Stromal cell of bone marrow (primary cell): ENCODE data around the gene G3BP1.
"Not testable (repeated sequence)": the region's sequence is repeated elsewhere in the genome, so short reads cannot be mapped to it uniquely, and the experiment has no call there.

Experiments
- DNase-seq: peaks from one replicate; pipeline ENCODE4 v3.0.0-alpha.2; 2012; ENCODE audit warnings: low read depth

The G3BP1 gene

DNA sequence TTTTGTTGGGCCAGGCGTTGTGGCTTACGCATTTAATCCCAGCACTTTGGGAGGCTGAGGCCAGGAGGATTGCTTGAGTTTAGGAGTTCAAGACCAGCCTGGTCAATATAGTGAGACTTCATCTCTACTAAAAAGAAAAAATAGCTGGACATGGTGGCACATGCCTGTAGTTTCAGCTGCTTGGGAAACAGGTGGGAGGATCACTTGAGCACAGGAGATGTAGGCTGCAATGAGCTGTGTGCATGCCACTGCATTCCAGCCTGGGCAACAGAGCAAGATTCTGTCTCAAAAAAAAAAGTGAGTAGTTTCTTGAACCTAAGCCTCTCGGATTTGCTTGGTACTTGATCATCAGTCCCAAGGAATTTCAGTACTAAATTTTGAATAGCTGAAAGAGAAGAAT lies 26.9 kb downstream of the G3BP1 start:
- DNase-seq: no peak

DNA sequence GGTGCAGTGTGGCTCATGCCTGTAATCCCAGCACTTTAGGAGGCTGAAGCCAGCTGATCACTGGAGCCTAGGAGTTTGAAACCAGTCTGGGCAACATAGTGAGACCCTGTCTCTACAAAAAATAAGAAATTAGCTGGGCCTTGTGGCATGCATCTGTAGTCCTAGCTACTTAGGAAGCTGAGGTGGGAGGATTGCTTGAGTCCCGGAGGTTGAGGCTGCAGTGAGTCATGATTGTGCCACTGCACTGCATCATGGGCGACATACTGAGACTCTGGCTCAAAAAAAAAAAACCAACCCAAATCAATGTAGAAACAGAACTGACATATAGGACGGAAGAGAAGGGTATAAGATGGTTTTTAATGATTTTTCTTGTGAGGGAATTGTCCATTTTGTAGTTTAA lies 27.7 kb downstream of the G3BP1 start:
- no peak for DNase-seq

DNA sequence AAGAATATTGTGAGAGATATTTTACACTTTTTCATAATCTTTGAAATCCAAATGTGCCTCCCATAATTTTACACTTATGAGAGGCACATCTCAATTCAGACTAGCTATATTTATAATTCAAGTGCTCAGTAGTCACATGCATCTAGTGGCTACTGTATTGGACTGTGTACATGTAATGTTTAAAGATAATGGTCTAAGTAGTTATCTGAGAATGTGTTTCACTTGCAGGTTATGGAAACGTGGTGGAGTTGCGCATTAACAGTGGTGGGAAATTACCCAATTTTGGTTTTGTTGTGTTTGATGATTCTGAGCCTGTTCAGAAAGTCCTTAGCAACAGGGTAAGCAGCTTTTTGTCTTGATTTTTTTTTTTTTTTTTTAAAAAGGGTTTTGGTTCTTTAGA lies 28.8 kb downstream of the G3BP1 start:
- no peak for DNase-seq

DNA sequence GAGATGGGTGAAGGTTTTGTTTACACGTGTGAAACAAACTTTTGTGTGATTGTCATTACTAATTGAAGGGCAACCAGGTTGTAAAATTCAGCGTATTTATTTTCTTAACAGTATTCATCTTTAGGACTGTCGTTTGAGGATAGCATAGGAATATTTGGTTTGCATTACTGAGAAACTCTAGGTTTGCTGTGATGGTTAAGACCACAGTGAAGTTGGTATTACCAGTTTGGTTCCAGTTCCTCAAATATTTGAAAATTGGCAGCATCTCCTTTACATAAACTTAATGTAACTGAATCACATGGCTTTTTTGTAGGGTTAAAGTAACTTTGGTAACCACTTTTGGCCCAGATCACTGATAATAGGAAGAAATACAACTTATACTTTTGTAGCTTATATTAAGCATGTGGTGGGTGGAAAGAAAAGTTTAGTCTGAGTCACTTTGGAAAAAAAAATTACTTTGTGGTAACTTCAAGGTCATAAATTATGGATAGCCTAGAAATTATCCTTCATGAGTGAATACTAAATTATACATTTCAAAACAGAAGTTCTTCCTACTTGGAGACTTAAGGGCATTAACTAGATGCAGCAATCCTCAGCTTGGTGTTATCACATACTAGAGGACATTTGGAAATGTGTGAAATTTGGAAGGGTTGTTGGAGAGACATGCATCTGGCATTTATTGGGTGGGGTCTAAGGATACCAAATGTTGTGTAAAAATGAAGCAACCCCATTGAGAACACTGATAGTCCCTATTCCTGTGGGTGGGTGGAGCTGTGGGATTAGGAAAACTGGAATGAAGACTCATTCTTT lies 33.9 kb downstream of the G3BP1 start:
- DNase-seq: peak; percentile 57

DNA sequence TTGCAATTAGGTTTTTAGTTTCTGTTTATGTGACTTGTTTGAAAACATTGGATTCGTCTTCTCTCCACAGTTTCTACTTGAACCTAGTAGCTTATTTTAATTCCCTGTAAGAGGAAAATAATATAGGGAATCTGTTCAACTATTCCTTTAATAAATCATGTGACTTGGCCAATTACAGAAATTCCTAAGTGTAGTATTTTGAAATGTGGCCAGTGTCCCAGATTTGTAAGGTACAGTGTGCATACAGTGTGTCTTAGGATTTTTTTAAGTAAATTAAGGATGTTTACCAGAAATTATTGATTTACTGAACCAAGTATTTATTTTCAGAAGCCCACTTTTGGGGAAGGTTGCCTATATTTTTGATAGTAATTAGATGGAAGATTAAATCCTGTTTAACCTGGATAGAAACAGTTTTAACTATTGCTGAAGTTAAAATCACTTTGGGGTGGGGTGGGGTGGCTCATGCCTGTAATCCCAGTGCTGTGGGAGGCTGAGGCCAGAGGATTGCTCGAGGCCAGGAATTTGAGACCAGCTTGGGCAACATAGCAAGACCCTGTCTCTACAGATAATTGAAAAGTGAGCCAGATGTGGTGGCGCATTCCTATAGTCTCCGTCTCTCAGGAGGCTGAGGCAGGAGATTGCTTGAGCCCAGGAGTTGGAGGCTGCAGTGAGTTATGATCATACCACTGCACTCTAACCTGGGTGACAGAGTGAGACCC lies 36.9 kb downstream of the G3BP1 start:
- no peak for DNase-seq

DNA sequence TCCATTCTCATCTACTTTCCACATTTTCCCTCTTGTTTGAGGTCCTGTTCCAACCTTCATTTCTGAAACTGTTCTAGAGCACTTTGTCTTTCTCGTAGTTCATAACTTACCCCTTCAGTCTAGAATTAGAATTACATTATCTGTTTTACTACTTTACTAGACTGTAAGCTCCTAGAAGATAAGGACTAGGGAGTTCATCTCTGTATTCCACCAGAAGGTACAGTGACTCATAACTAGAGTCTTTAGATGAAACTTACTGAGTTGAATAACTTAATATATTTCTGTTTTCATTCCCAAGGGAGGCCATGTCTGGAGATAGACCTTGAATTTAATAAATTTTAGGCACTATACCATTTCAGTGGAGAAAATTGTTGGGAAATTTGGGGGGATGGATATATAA lies 38.7 kb downstream of the G3BP1 start:
- DNase-seq: no peak

DNA sequence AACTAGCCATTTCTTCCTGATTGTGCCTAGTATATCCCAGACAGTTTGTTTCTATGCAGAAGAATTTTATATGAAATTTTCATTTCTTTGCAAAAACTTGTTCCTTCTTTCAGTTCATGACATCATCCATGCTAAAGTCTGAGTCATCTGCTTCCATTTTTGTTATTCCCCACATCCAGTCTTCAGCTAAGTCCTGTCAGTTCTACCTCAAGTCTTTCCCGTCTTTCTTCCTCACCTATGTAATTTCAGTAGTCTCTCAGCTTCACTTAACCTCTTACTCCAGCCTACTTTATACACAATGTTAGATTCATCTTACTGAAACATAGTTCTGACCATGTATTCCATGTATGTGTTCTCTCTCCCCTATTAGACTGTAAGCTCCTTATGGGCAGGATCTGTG lies 39.1 kb downstream of the G3BP1 start:
- DNase-seq: no peak

DNA sequence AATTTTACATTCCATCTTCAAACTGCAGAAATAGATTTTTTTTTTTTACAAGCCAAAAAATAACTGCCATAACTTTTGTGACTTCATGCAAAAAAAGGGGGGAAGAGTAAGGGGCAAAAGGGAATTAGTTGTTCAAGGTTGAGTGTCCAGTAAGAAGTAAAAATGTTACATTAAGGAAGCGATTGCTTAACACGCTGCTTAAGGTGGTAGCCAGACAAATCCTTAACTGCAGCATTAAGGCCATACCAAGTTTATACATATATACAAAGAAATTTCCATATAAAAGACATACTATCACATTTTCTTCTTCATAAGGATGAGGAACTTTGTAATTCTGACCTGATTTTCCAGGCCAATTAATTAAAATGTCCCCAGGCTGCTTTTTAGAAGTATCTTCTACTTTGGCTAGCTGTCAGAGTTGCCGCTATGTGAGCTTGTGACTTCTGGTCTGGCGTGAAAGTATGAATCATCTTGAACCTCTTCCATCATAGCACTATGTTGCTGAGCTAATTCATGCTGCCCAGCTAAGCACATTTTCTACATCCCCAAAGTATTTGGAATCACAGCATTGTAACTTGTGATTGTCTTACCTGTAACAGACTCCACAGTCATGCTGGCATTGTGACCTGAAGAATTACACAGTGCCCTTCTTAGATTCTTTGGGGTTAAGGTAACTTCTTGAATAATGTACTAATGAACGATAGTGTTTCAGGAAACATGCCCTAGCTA lies 40.0 kb downstream of the G3BP1 start:
- peak; percentile 41 for DNase-seq

DNA sequence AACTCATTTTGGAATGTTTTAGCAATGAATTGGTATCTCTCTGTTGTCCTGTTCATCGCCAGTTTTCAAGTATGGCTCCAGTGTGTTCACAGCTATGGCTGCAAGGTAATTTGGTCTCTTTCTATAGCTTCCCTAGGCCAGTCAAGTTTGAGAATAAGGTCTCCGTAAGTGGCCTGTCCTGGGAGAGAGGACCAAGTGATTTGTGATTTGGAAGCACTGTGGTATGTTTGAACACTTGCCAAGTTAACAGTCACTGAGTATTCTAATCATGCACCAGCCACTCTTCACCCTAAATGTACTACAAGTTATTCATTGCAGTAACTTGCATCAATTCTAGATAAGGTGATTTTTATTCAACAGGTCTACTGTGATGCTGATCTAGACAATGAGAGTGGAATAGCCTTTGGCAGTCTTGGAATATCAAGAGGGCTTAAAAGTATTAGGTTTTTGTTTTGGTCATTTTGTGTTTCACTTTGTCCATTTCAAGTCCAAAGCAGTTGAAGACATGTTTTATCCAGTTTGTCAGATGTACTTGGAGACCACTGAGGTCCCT lies 41.1 kb downstream of the G3BP1 start:
- no peak for DNase-seq

DNA sequence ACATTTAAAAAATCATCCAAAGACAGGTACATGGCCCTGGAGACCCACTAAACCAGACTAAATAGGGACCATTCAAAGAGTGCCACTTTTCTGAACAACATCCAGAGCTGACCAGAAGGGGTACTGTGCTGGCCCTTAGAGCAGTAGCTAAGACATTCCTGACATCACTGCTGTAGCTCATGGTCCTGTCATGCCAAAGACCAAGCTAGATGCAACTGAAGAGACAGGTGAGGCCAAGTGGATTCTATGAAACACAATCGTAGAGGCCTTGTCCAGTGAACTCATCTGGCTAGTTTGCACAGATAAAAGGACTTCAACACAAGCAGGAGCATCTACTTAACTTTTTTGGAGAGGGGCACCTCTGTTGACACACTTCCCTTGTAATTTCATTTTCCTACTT lies 43.3 kb downstream of the G3BP1 start:
- DNase-seq: no peak

DNA sequence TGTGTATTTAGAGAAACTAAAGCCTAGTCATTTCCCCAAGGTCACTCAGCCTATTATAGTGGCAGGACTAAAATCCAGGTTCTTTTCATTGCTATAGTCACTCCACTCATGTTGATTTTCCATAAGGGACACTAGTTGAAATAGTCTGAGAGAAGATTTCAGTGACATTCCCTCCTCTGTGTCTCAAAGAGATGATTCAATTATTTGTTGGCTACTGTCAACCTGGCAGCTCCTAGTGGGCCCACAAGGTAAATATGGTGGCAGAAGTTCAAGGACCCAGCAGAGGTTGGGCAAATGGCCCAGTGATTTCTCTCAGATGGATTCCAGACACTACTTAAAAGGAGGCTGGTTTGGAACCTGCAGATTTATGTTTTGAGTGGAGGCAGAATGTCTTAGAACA lies 48.1 kb downstream of the G3BP1 start:
- DNase-seq: no peak

DNA sequence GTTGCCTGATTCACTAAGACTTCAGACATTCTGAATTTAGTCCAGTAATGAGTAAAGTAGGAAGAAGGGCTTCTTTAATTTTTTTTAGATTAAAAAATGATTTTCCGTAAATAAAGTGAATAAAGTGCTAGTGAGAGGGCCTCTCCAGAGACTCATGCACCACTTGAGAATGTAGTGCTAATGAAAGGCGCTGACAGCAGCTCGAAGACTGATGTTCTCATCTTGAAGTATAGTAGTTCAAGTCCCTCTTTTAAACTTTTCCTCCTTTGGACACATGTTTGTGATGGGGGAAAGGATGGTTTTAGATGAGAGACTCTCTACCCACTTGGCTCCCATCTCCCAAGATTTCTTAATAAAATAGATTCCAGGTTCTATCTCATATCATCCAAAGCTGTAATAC lies 48.5 kb downstream of the G3BP1 start:
- DNase-seq: no peak

DNA sequence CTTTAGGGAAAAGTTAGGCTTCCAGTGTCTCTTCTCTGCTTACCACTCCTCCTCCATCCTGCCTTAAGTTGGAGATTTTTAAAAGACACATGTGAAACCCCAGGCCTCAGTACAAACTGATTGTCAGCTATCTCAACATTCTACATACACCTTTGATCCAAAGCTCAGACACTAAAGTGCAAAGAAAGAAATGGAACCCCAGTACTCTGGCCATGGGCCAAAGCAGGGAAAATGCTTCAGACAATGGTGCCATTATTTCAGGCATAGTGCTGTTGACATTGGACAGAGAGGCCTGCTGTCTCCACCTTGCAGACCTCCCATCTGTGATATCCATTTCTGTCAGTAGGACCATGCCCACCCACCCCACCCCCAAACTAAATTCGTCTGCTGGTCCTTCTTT lies 49.1 kb downstream of the G3BP1 start:
- DNase-seq: no peak

DNA sequence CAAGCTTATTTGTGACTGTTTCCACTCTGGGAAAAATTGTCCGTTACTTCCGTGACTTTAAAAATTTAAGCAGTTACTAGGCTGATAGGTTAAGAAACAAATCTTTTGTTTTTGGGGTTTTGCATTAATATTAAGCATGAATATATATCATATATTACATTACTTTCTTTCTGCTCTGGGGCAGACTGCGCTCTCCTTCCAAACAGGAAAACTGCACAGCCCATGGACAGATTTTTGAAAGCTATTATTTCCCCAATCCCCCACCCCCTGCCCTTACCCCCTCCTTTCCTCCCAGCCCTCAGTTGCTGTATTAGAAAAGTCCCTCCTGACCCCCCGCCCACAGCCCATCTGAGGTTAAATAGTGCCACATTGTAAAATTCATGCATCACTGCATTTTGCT lies 50.4 kb downstream of the G3BP1 start:
- DNase-seq: no peak

DNA sequence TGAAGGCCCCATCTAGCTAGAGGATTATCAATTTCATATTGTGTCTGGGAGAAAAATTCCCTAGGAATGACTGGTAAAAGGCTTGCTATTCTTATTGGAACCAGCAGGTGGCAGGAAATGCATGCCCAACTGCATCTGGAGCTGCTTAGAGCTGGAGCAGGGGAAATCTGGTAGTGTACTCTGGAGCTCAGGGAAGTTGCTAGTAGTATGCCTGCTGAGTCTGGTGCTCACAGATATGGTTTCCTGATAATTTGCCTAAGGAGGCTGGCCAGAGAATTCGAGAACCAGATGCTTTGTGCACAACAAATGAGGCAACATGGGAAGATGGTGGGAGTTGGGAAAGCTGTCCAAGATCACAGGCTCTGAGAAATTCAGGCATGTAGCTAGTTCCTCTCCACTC lies 53.7 kb downstream of the G3BP1 start:
- peak; percentile 51 for DNase-seq

DNA sequence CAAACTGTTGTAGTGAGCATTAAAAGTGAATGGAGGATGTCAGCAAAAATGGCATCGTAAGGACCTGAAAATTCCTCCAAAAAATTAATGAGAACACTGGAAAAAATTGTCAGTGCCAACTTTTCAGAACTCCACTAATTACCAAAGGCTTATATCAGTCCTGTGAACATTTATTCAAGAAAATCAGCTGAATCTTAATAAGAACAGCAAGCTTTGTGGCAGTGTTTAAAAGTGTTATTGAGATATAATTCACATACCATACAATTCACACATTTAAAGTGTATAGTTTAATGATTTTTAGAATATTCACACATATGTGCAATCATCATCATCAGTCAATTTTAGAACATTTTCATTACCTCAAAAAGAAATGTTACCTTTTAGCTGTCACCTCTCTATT lies 57.6 kb downstream of the G3BP1 start:
- no peak for DNase-seq

DNA sequence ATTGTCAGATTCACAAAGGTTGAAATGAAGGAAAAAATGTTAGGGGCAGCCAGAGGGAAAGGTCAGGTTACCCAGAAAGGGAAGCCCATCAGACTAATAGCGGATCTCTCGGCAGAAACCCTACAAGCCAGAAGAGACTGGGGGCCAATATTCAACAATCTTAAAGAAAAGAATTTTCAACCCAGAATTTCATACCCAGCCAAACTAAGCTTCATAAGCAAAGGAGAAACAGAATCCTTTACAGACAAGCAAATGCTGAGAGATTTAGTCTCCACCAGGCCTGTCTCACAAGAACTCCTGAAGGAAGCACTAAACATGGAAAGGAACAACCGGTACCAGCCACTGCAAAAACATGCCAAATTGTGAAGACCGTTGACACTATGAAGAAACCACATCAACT lies 61.1 kb downstream of the G3BP1 start:
- DNase-seq: not testable (repeated sequence)

DNA sequence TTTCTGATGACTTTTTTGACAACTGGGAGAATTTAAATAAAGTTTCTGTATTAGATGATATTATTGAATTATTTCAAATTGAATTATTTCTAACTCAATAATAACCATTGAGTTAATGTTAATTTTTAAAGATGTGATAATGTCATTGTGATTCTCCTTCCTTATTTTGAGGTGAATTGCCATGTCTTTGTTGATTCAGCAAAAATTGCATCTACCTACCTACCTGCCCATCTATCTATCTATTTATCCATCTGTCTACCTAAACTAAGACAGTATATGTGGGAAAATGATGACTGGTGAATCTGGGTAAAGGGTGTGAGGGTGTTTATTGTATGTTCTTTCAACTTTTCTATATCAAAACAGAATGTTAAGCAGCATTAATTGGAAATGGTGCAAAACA lies 75.0 kb downstream of the G3BP1 start:
- no peak for DNase-seq

DNA sequence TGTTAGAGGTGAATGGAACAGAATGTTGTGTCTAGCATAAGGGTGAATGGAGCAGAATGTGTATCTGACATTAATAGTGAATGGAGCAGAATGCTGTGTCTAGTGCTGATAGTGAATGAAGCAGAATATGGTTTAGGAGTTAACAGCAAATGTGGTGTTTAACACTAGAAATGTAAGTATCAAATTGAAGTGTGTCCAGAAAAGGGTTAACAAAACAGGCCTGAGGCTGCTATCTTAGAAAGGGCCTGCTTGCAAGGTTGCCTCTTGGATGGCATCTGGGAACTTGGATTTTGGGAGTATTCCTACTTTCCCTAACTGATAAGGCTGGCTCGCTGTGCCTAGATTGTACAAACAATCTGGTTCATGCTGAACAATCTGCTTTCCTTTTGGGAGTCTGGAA lies 76.1 kb downstream of the G3BP1 start:
- no peak for DNase-seq

DNA sequence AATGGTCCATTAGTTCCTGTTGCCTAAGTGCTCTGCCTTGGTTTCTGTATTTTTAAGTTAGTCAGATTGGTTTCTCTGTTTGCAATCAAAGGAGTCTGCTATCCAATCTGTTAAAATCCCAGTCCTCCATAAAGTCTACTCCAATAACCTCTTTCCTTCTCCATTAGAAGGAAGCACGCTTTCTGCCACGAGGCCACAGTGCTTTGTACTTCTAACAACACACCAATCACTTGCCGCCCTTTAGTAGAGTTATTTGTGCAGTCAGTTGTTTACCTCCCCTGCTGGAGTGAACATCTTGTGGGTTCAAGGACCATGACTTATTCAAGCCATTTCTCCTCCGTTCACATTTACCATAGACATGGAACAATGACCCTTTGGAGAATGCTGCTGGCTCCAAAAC lies 83.9 kb downstream of the G3BP1 start:
- DNase-seq: no peak

DNA sequence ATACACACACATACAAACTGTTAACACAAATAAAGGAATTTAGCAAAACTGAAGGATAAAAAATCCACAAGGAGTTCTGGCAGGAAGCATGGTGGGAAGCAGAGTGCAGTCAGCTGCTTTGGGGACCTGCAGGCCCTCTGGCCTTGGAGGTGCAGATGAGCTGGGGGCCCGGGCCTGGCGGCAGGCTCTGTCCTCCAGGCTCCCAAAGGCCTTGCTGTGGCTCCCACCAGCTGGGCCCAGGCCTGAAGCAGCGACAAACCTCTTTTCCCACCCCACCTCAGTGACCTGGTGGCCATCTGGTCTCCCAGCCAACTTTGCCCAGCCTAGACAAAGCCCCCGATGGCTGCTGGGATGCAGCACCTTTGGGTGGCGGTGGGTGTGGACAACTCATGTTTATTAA lies 85.1 kb downstream of the G3BP1 start:
- DNase-seq: no peak

DNA sequence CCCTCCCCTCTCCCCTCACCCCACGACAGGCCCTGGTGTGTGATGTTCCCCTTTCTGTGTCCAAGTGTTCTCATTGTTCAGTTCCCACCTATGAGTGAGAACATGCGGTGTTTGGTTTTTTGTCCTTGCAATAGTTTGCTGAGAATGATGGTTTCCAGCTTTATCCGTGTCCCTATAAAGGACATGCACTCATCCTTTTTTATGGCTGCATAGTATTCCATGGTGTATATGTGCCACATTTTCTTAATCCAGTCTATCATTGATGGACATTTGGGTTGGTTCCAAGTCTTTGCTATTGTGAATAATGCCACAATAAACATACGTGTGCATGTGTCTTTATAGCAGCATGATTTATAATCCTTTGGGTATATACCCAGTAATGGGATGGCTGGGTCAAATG lies 89.1 kb downstream of the G3BP1 start:
- not testable (repeated sequence) for DNase-seq
